A549 (cell line): ENCODE results near the gene RFC4. TPM values are rescaled to one million over a fixed set of nuclear protein-coding genes. Genes with fewer than 3 reads are reported as not detected.
A peak's percentile ranks its signal among the peaks of the same experiment; 100 is the strongest.

ENCODE experiments used
- ATAC-seq, 2 experiments: fragments of 200-7000 bp in 1 of 2; fragments of >200 bp in 1 of 2; cut with Nextera tagmentation in 1 of 2; cut with Tn5 transposase in 1 of 2; 3 replicates each; pipeline versions ENCODE4 v1.8.0 to v1.9.1; 2018 to 2020; ENCODE audit warnings: mild to moderate bottlenecking in 1 of 2, moderate library complexity in 1 of 2
- CTCF ChIA-PET: fragments of 300-600 bp; sonication (Branson Sonifier 250); formaldehyde crosslinking; extraction: SDS; loops from one replicate; lab custom pipeline; 2021; ENCODE audit warnings: antibody characterized with exemption, inconsistent platforms; lab: Yijun Ruan, JAX
- POLR2A ChIA-PET: fragments of 350-600 bp; formaldehyde crosslinking; extraction: SDS; loops from one replicate; lab custom pipeline; 2021; ENCODE audit warnings: antibody characterized with exemption, inconsistent platforms; lab: Yijun Ruan, JAX
- DNase-seq, 2 experiments: peaks; one replicate each; pipeline versions ENCODE4 v3.0.0 to v3.0.0-alpha.2; 2011 to 2016; ENCODE audit warnings: low read depth in 1 of 2, low spot score in 1 of 2
- FAIRE-seq: peaks from 2 replicates; lab custom pipeline; 2011; peaks lifted over from hg19 to GRCh38; lab: Jason Lieb, UNC
- H3K27ac ChIP-seq, 2 experiments: fragments of >200 bp; sonication (Bioruptor Twin); formaldehyde crosslinking; 3 replicates each; pipeline ENCODE4 v1.5.1; 2016 to 2017
- H3K4me1 ChIP-seq: fragments of >200 bp; sonication (Bioruptor Twin); formaldehyde crosslinking; 3 replicates; pipeline ENCODE4 v1.6.1; 2016
- H3K4me2 ChIP-seq: fragments of >200 bp; sonication (Bioruptor Twin); formaldehyde crosslinking; 3 replicates; pipeline ENCODE4 v1.6.1; 2016
- H3K4me3 ChIP-seq: fragments of >200 bp; sonication (Bioruptor Twin); formaldehyde crosslinking; 3 replicates; pipeline ENCODE4 v1.5.1; 2016
- H3K9me3 ChIP-seq: fragments of >200 bp; sonication (Bioruptor Twin); formaldehyde crosslinking; 3 replicates; pipeline ENCODE4 v1.6.1; 2016
- ATOH8 ChIP-seq: fragments of 250-450 bp; sonication (Bioruptor Pico); IDR thresholded peaks from 2 replicates; pipeline ENCODE4 v1.5.0; 2020; ENCODE audit warnings: low read depth, mild to moderate bottlenecking, moderate library complexity
- CBX8 ChIP-seq: fragments of 200-600 bp; sonication (generic); IDR thresholded peaks from 2 replicates; pipeline ENCODE4 v1.6.1; 2016
- HDAC2 ChIP-seq: fragments of 200-600 bp; sonication (generic); IDR thresholded peaks from 2 replicates; pipeline ENCODE4 v1.6.1; 2016
- HEYL ChIP-seq: fragments of 250-450 bp; sonication (Bioruptor Pico); IDR thresholded peaks from 2 replicates; pipeline ENCODE4 v1.8.0; 2021; ENCODE audit warnings: mild to moderate bottlenecking, moderate library complexity
- HMGXB4 ChIP-seq: fragments of 250-450 bp; sonication (Bioruptor Pico); IDR thresholded peaks from 2 replicates; pipeline ENCODE4 v1.5.0; 2021; ENCODE audit warnings: mild to moderate bottlenecking, moderate library complexity, borderline replicate concordance
- HOXB5 ChIP-seq: fragments of 250-450 bp; sonication (Bioruptor Pico); IDR thresholded peaks from 2 replicates; pipeline ENCODE4 v1.5.0; 2020; ENCODE audit warnings: mild to moderate bottlenecking, moderate library complexity
- JUN ChIP-seq, 2 experiments: fragments of >200 bp; sonication (Bioruptor Twin); formaldehyde crosslinking; IDR thresholded peaks; 2 replicates in 1 of 2; 3 replicates in 1 of 2; pipeline ENCODE4 v1.6.1; 2016 to 2017
- JUNB ChIP-seq: fragments of >200 bp; sonication (Bioruptor Twin); formaldehyde crosslinking; IDR thresholded peaks from 2 replicates; pipeline ENCODE4 v1.6.1; 2016
- KDM1A ChIP-seq: fragments of 200-600 bp; sonication (generic); IDR thresholded peaks from 2 replicates; pipeline ENCODE4 v1.6.1; 2016; ENCODE audit warnings: low read depth, mild to moderate bottlenecking
- NFE2L2 ChIP-seq: fragments of 150-350 bp; conservative IDR thresholded peaks from 2 replicates; pipeline ENCODE4 v1.6.1; 2014; ENCODE audit warnings: low read length
- PBX3 ChIP-seq: IDR thresholded peaks from 2 replicates; pipeline ENCODE4 v1.6.1; 2012
- REST ChIP-seq: fragments of 200-600 bp; sonication (generic); IDR thresholded peaks from 2 replicates; pipeline ENCODE4 v1.6.1; 2016; ENCODE audit warnings: antibody characterized with exemption, mild to moderate bottlenecking, moderate library complexity
- RFX5 ChIP-seq: fragments of 450-650 bp; IDR thresholded peaks from 2 replicates; pipeline ENCODE4 v1.7.1; 2014; ENCODE audit warnings: antibody characterized with exemption, mild to moderate bottlenecking, moderate library complexity
- SMC3 ChIP-seq: fragments of >200 bp; sonication (Bioruptor Twin); formaldehyde crosslinking; IDR thresholded peaks from 3 replicates; pipeline ENCODE4 v1.6.1; 2018; ENCODE audit warnings: inconsistent platforms
- TP53 ChIP-seq: fragments of 250-450 bp; sonication (Bioruptor Pico); IDR thresholded peaks from 2 replicates; pipeline ENCODE4 v1.5.0; 2021; ENCODE audit warnings: mild to moderate bottlenecking, moderate library complexity
- WGBS: methylation state at CpG from one replicate; pipeline ENCODE4 v1.1.6; 2017; ENCODE audit errors: missing lambda C conversion rate; 5-methylcytosine and 5-hydroxymethylcytosine counted together
- polyA plus RNA-seq, 4 experiments: library from polyadenylated mRNA; depleted of rRNA in 3 of 4; stranded (reverse); fragments of >200 nt; fragmentation: RNase III in 1 of 4; extraction: RNeasy Plus Mini Kit Qiagen cat#74134 plus additional on column Dnase treatment in 1 of 4; gene quantifications; 2 replicates in 3 of 4; 3 replicates in 1 of 4; pipeline ENCODE4 v1.2.3, GENCODE V29; 2011 to 2017

Gene RFC4
- polyA plus RNA-seq, 2 of the 4 experiments (the other 2 are of a cell fraction): 40.6 to 68.8 TPM

- no peak for TF ChIP-seq JUNB
- TF ChIP-seq, all 56 proteins: peak for 0
Observed at GRCh38 chr3:186779204-186779603, 27.1 kb downstream of the RFC4 start (continued).

GRCh38 chr3:186775999-186776398, 30.3 kb downstream of the RFC4 start:
- 78% methylated on average over 7 of the region's 8 CpGs for WGBS
- CTCF ChIA-PET: no interaction called here
- FAIRE-seq: no peak

GRCh38 chr3:186772701-186773417, 33.4 kb downstream of the RFC4 start:
- ChIA-PET CTCF (interaction anchor here (0.9 kb wide), 1 partner anchor 16 kb away, joined by 3 read pairs; no protein-coding TSS in a partner anchor), POLR2A (interaction anchor here (1.2 kb wide), 1 partner anchor 11 kb away, joined by 5 read pairs; the partner anchor contains the start of gene EIF4A2)
- FAIRE-seq (no peak), ATAC-seq (no peak; a peak in 1 of 6 replicates), DNase-seq (no peak)
- no peak overlapping the region for H3K4me2 ChIP-seq
- H3K27ac ChIP-seq: no peak overlapping the region
- no peak overlapping the region for H3K4me3 ChIP-seq
- WGBS: 91% methylated on average over 25 of the region's 28 CpGs
- H3K4me1 ChIP-seq: no peaks in the 10 kb centered on the region
- H3K9me3 ChIP-seq: no peaks in the 10 kb centered on the region
- TF ChIP-seq TP53 (CRISPR knock-in tag) (no peak), PBX3 (no peak), JUN (IDR thresholded peaks at IDR 0.05) (no peak), SMC3 (no peak), KDM1A (no peak), HEYL (CRISPR knock-in tag) (no peak), HDAC2 (no peak), REST (no peak)
- TF ChIP-seq, all 56 proteins: peak for 0

More at GRCh38 chr3:186775999-186776398, 30.3 kb downstream of the RFC4 start:
- no peak for TF ChIP-seq ATOH8 (CRISPR knock-in tag)
- Histone ChIP-seq H3K4me3 (no peak overlapping the region), H3K4me1 (no peaks in the 10 kb centered on the region), H3K4me2 (no peak overlapping the region), H3K9me3 (no peaks in the 10 kb centered on the region), H3K27ac (no peak overlapping the region)
- peak; percentile 30 to 53; a peak in 3 of 6 replicates for ATAC-seq
- no peak for DNase-seq
- POLR2A ChIA-PET: no interaction called here

- FAIRE-seq (no peak), DNase-seq (no peak), ATAC-seq (no peak)
- TF ChIP-seq NFE2L2 (no peak), RFX5 (no peak), HOXB5 (no peak), CBX8 (no peak), HMGXB4 (CRISPR knock-in tag) (no peak), HDAC2 (no peak)
- Histone ChIP-seq H3K4me2 (no peak overlapping the region), H3K27ac (no peak overlapping the region), H3K4me3 (no peak overlapping the region), H3K4me1 (no peaks in the 10 kb centered on the region), H3K9me3 (no peaks in the 10 kb centered on the region)
- WGBS: 93% methylated on average over 23 of the region's 26 CpGs
- ChIA-PET CTCF (no interaction called here), POLR2A (interaction anchor here (1.2 kb wide), 1 partner anchor 11 kb away, joined by 5 read pairs; the partner anchor contains the start of gene EIF4A2)
Observed at GRCh38 chr3:186772281-186772694, 34.0 kb downstream of the RFC4 start.
